ENCODE data around the gene NCEH1.
"Not testable (repeated sequence)": the region's sequence is repeated elsewhere in the genome, so short reads cannot be mapped to it uniquely, and the experiment has no call there.

NCEH1 gene

GRCh38 chr3:172669021-172669420 lies 41.8 kb downstream of the NCEH1 start:
- ChIA-PET POLR2A (ENCODE audit: low non-redundant PET) (no interaction called here), CTCF (interaction anchor here (1.5 kb wide), 1 partner anchor 337 kb away, joined by 7 read pairs; no protein-coding TSS in a partner anchor)
- DNase-seq (ENCODE audit: low spot score) = no peak
- TF ChIP-seq, protein P1, sequence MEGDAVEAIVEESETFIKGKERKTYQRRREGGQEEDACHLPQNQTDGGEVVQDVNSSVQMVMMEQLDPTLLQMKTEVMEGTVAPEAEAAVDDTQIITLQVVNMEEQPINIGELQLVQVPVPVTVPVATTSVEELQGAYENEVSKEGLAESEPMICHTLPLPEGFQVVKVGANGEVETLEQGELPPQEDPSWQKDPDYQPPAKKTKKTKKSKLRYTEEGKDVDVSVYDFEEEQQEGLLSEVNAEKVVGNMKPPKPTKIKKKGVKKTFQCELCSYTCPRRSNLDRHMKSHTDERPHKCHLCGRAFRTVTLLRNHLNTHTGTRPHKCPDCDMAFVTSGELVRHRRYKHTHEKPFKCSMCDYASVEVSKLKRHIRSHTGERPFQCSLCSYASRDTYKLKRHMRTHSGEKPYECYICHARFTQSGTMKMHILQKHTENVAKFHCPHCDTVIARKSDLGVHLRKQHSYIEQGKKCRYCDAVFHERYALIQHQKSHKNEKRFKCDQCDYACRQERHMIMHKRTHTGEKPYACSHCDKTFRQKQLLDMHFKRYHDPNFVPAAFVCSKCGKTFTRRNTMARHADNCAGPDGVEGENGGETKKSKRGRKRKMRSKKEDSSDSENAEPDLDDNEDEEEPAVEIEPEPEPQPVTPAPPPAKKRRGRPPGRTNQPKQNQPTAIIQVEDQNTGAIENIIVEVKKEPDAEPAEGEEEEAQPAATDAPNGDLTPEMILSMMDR (conservative IDR thresholded peaks at IDR 0.05; ENCODE audit: low read depth) = no peak
- no peak overlapping the region for H3K27ac ChIP-seq

DNA sequence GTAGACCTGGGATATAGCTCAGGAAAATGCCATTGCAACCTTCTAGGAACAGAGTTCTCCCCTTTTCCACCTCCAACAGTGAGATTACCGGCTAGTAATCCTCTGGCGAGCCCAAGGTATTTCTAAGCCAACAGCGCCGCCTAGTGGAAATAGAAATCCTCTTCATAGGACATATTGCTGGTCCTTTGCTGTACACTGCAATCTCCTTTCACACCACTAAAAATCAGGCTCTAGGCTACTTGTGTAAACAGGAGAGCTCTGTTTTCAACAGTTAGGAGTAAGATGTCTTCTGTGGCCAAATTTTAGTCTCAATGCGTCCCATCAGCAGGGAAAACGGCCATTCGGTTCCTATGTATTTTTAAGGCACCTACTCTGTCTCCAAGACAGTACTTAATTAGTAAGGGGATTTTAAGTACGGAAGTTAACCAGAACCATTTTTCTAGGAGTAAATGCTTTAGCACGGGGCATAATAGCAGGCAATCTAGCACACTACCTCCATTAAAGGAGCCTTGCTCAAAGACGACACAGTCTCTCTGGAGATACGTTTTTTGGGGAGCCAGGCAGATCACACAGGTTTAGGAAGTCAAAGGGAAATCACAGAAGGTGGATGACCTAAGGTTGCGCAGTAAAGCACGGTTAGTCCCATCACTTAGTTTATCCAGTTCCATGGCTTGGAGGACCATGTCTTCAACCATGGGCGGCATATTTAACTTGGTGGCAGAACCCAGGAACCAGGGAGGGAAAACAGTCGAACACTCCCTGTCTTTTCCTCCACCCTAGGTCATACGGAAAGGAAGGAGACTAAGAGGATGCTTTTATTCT lies 43.8 kb downstream of the NCEH1 start:
- DNase-seq (ENCODE audit: low spot score) = peak; percentile 73
- no peak overlapping the region for H3K27ac ChIP-seq
- ChIA-PET CTCF (interaction anchor here (0.5 to 1.2 kb wide), 8 partner anchors 17 to 713 kb away, joined by 3 to 6 read pairs (median 3); no protein-coding TSS in a partner anchor), POLR2A (ENCODE audit: low non-redundant PET) (no interaction called here)
- TF ChIP-seq, protein P1 (conservative IDR thresholded peaks at IDR 0.05; ENCODE audit: low read depth) = peak; percentile 82

GRCh38 chr3:172666181-172666872 lies 44.5 kb downstream of the NCEH1 start:
- DNase-seq (ENCODE audit: low spot score) = no peak
- CTCF ChIA-PET = interaction anchor here (0.6 to 1.2 kb wide), 4 partner anchors 48 to 190 kb away, joined by 3 to 6 read pairs (median 4); no protein-coding TSS in a partner anchor
- H3K27ac ChIP-seq = no peak overlapping the region
- POLR2A ChIA-PET (ENCODE audit: low non-redundant PET) = no interaction called here
- TF ChIP-seq, protein P1 (conservative IDR thresholded peaks at IDR 0.05; ENCODE audit: low read depth) = no peak

- POLR2A ChIA-PET (ENCODE audit: low non-redundant PET); H3K27ac ChIP-seq; DNase-seq (ENCODE audit: low spot score): not testable (repeated sequence)
- CTCF ChIA-PET = interaction anchor here (0.9 kb wide), 1 partner anchor 169 kb away, joined by 3 read pairs; no protein-coding TSS in a partner anchor
Observed at GRCh38 chr3:172665510-172665909, 45.4 kb downstream of the NCEH1 start.

DNA sequence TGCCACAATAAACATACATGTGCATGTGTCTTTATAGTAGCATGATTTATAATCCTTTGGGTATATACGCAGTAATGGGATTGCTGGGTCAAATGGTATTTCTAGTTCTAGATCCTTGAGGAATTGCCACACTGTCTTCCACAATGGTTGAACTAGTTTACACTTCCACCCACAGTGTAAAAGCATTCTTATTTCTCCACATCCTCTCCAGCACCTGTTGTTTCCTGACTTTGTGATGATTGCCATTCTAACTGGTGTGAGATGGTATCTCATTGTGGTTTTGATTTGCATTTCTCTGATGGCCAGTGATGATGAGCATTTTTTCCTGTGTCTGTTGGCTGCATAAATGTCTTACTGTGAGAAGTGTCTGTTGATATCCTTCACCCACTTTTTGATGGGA lies 50.4 kb downstream of the NCEH1 start:
- POLR2A ChIA-PET (ENCODE audit: low non-redundant PET); DNase-seq (ENCODE audit: low spot score); CTCF ChIA-PET; H3K27ac ChIP-seq: not testable (repeated sequence)

DNA sequence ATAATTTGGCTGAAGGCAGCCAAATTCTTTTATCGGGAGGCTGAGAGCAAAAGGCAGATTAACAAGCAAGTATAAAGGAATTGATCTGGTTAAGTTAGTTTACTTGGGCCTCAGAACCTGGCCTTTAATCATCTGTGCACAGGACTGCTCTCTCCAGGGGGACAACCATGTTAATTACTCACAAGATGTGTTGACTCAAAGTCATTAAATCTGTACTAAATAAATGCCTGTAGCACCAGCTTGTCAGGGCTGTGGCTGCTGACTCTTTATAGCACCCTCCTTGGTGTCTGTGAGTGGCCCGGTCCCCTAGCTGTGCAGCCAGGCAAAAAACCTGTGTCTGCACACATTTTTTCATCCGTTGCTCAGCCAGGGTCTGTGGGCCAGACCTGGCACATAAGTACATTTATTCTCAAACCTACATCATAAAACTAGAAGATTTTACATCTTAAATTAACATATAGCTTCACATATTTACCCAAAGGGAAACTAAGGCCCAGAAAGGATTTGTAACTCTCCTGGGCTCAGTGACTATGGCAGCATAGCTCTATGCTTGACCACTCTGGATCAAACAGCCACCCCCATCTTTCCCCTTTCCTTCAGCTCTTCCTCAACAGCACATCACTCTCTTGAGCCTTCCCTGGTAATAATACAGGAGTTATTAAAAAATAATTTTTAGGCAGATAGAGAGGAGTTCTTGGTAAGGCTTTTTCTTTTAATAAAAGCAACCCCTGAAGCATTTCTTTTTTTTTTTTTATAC lies 51.4 kb downstream of the NCEH1 start:
- POLR2A ChIA-PET (ENCODE audit: low non-redundant PET) = no interaction called here
- CTCF ChIA-PET = interaction anchor here (0.7 to 1.3 kb wide), 4 partner anchors 14 to 1390 kb away, joined by 3 to 5 read pairs (median 4); no protein-coding TSS in a partner anchor
- no peak for DNase-seq (ENCODE audit: low spot score)

More for the DNA sequence above, 51.4 kb downstream of the NCEH1 start:
- TF ChIP-seq, protein P1 (conservative IDR thresholded peaks at IDR 0.05; ENCODE audit: low read depth) = no peak
- H3K27ac ChIP-seq = 0 out of 2 replicates have a peak overlapping the region, but pooled peaks have one; percentile 39

Measured in RWPE1 (cell line).